Stimulated activated CD4-positive, alpha-beta T cell treated with anti-CD3 and anti-CD28 coated beads, Interleukin-15, amount 100 ng/mL, for 24 hours (primary cell): ENCODE results near the gene C5orf63.
A peak's percentile ranks its signal among the peaks of the same experiment; 100 is the strongest.
"Not testable (repeated sequence)": the region's sequence is repeated elsewhere in the genome, so short reads cannot be mapped to it uniquely, and the experiment has no call there.

Experiments used
- DNase-seq: peaks from one replicate; pipeline ENCODE4 v3.0.0-alpha.2; 2020

The C5orf63 gene

DNA sequence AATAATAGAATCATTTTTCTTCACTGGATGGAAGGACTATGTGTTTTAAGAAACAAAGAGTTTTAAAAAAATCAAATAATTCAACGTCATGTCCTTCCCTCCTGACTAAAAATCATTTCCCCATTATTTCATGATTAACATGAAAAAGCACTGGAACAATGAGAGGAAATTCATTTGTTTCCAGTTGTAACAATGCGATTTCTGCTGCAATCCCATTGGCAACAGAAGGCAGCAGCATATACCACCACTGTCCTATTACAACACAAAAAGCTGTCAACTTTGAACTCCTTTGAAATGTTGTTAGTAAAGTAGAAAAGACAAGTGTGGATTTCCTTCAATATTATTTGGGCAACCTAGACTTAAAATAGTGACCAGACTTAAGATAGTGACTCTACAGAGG is 3.1 kb downstream of the C5orf63 start:
- DNase-seq = no peak

DNA sequence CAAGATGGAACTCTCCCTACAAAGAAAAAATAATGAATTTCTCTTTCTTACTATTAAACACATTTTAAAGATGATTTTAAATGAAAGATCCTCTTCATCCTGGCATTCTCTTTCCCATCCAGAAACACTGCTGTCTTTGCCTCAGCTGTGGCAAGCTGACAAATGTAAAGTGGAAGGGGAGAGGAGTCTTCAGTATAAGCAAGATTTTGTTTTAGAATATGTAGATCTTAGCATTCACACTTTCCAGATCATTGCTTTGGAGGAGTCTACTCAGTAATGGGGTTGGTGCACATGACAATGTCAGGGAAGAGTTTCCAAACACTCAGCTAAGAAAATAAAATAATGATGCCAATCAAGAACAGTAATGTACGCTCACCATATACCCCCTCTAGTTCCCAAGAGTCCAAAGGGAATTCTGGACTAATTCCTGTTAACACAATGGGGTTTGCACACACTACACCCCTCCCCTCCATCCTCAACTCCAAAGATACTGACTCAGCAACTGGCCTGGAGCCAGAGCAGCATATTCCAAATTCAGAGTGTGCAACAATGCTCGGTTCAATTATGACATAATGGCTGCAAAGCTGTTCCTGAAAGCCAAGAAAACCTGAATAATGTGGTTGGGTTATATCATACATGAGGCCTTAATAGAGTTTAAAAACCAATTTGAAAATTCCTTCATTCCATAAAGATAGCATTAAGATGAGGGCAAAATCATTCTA is 4.6 kb downstream of the C5orf63 start:
- DNase-seq = no peak

DNA sequence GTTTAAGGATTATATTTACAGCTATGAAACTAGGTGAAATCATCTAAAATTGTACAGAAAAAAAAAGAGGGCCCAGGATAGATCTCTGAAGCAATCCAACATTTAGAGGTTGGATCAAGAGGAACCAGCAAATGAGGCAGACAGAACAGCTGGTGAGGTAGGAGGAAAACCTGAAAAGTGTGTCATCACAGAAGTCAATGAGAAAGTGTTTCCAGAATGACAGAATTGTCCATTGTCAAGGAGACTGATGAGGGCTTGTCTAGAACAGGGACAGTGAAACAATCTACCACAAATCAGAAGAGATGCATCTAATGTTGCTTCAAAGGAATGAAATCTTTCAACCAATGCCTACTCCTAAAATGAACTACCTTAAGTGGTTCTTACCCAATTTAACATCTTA is 6.6 kb downstream of the C5orf63 start:
- DNase-seq = no peak

DNA sequence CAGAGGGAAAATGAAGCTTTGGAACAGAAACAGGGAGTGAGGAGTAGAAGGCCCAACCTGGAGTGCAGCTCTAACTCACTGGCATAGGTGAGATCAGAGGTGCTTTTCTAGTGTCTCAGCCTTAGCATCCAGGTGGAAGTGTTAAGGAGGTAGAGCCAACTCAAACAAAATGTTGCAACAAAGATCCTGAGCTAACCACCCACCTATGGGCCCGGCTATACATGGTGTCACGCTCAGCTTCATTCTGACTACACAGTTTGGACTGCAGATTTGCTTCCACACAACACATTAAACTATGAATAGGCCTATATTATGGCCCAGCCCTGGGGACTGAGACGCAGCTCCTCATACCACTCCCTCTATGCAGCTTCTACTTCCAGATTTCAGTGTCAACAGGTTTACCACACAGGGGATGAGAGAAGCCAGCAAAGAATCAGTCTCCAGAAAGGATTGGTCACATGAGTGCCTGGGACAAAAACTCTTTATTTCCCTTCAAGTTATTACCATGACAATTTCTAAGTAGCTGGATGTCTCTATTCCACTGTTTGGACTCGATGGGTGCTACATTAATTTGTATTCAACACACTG is 9.0 kb downstream of the C5orf63 start:
- no peak for DNase-seq

DNA sequence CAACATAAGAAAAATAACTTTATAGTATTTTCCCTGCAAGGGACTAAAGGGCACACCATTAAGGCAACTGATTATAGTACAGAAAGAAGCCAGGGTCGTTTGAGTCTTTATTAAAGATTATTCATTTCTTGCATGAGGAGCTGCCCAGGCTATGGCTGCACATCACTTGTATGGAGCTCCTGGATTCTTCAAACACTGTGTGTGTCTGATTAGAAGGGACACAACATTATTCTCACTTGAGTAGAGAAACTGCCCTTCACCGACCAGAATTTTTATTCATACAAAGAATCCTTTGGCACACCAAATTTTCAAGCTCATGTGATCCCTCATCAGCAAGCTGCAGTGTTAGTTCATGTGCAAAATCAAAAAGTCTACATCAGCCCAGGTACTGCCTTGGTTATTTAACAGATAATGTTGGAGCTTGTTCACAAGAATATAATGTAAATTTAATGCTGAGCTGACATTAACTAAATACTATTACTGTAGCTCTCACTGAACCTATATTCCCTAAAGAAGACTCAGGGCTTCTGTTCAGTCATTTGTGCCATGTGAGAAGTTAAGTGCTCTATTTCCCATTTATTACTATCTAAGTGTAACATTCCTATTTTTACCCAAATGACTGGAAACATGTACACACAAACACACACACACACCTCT is 9.9 kb downstream of the C5orf63 start:
- DNase-seq = no peak

DNA sequence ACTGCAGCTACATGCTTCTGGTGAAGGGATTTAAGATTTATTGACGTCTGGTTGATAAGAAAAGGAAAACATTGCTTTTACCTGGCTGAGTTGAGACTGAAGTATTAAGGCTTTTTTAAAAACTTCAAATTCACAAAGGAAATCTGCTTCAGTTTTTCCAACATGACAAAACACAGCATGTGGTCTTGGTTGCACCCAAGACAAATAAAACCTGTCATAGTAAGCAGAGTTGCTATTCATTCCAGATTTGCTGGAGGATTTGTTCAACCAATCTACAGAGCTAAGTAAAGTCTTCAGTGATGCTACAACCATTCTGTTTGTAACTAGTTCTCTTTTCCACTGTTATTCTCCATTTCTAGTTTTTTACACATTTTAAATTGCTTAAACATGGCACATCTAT is 11.3 kb downstream of the C5orf63 start:
- no peak for DNase-seq

DNA sequence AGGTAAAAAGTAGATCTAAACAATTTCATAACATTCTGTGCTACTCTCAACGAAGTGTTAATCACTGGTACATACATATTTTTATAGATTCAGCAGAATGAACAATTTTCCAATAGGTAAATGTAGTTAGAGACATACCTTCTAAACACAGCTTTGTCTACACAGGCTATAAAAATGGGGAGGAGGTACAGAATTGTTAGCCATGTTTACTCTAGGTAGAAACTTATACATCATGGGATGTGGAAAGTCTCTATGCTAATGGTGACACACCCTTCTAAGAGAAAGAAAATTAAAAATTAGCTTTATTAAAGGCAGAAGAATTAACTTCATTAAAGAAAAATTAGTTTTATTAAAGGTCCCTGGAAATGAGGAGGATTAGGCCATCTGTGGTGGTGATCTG is 11.8 kb downstream of the C5orf63 start:
- DNase-seq = no peak

DNA sequence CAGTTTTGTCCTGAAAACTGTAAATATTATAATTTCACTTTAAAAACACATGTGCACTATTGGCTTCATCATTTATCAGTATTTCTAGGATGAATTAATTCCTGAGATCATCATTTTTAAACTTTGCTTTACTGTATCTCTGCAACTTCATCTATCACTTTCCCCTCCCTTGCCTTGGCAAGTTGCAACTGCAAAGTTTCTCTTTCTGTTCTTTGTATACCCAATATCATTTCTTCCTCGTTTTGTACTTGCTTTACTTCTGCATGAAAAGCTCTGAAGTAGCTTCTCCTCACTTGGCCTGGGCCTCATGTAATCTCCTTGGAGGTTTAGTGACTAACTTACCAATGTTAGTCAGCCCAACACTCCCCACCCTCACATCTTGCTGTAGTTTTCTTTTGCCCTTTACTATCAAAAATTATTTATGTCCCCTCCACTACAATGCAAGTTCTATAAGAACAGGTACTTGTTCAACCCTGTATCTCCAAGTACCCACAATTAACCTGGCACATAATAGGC is 12.8 kb downstream of the C5orf63 start:
- no peak for DNase-seq

DNA sequence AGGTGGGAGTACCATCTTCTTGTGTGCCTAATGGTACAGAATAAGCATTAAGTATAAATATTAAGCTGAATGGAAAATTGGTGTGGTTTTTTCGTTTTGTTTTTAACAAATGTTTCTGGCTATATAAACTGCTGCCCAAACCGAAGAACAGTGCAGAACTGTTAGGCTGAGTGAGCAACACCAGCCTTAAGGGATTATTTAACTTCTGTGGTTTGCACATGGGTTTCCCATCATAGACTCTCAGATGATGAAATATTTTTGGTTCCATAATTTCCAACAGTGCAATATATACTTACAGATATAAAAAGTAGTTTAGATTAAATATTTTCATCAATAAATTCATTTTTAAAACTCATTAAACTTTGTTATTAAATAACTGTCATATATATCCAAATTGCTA is 16.4 kb downstream of the C5orf63 start:
- DNase-seq = no peak

DNA sequence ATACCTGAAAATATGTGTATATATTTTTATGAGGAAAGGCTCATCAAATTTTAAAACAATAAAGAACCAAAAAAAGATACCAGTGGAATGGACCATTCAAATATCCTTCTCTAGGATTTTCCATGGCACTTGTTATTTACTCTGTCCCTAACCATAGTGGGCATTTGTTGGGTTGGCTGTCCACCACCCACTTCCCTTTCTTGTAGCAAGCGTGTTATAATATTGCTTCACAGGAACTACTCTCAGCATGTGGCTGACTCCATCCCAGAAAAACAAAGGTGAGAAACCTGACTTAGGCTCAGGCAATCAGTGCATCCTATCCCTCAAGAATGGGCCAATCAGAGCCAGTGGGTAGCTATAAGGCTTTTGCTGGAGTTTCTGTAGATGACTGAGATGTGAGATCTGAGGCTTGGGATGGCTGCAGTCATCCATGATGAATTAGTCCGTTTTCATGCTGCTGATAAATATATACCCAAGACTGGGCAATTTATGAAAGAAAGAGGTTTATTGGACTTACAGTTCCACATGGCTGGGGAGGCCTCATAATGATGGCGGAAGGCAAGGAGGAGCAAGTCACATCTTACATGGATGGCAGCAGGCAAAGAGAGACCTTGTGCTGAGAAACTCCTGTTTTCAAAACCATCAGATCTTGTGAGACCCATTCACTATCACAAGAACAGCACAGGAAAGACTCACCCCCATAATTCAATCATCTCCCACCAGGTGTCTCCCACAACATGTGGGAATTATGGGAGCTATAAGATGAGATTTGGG is 17.2 kb downstream of the C5orf63 start:
- no peak for DNase-seq

DNA sequence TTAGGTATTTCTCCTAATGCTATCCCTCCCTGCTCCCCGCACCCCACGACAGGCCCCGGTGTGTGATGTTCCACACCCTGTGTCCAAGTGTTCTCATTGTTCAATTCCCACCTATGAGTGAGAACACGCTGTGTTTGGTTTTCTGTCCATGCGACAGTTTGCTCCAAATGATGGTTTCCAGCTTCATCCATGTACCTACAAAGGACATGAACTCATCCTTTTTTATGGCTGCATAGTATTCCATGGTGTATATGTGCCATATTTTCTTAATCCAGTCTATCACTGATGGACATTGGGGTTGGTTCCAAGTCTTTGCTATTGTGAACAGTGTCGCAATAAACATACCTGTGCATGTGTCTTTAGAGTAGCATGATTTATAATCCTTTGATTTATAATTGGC is 19.8 kb downstream of the C5orf63 start:
- DNase-seq = not testable (repeated sequence)

DNA sequence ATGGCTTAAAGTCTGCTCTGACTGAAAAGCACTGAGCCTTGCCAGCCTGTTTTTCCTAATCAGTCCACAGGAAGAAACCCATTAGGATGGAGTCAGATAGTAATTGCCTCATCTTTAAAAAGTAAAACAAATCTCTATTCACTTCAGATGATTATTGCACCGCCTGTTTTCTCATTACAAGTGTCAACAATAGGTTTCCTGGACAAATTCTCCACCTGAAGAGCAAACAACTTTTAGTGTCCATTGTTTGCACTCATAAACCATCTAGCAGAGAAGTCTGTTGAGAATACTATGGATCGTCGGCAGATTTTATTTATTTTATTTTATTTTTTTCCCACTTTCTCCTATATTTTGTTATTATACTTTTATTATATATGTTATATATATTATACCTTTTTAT is 20.3 kb downstream of the C5orf63 start:
- no peak for DNase-seq

DNA sequence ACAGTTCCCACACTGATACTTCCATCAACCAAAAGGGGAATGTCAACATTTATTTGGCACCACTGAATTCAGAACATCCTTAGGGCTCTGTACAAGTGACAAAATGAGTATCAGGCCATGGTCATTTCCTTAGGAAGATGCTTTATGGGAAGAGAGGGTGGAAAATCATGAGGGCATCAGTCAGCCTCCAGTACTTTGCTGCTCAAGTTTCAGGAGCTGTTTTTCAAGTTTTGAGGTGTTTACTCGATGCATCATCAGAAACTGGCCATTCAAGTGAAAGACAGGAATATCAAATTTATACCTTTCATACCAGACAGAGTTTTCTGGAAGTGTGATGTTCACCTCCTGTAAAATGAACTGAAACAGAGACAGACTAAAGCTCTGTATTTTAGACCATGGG is 21.7 kb downstream of the C5orf63 start:
- DNase-seq = no peak

DNA sequence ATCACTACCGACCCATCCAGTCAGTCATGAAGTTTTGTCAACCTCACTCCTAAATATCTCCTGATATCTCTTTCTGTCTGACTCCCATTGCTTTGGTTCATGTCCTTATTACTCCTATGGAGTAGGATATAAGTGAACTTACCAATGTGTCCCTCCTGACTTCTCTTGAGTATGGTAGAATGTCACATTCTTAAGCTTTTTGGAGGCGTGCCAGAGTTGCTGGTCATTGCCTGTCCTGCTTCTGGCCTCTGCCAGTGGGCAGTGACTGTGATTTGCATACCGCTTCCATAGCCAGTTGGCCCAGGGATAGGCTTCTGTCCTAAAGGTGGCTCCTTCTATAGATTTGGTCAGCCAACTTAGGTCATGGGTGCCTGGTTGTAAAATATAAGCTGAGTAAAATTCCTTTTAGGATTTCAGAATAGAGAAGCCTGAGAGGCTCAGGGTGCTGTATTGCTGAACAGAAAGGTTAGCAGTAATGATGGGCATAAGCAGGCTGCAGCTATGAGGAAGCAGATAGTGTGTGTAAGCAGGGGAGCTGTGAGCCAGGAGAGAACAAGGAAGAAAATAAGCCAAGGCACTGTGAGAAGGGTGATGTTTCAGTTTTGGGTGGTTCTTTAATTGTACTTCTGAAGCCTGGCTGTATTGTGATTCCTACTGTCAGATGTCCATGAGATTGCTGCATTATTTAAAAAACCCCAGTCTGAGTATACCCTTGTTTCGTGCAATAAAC is 26.8 kb downstream of the C5orf63 start:
- no peak for DNase-seq

DNA sequence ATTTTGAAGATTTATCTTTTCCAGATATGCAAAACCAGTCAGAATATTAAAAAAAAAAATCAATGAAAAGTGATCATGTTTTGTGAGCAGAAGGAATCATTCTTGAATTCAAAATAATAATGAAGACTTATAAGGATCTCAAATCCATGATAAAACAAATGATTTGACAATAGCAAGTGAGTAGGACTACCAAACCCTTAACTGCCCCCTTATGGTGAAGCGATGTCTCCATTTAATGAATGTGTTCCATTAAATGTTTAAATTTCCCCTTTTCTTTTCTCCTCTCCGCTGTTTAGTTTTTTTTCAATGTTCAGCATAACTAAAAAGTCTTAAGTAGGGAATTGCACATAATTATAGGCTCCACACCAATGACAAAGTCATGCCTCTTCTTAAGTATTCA is 30.7 kb downstream of the C5orf63 start:
- no peak for DNase-seq

DNA sequence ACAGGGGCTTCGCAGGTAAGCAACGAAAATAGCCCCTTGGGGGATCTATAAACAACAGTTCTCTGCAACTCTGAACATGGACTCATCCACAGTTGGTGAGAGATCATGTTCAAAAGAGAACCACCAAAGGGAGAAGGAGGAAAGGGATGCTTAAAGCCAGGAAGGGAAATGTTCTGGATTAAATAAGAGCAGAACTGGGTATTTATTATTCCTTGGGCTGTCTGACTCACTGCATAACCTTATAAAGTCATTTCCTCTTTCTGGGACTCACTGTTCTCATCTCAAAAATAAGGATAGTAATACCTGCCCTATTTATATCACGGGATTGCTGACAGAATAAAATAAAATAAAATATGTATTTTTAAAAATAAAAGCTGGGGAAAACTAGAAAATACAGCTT is 31.7 kb downstream of the C5orf63 start:
- DNase-seq = no peak

DNA sequence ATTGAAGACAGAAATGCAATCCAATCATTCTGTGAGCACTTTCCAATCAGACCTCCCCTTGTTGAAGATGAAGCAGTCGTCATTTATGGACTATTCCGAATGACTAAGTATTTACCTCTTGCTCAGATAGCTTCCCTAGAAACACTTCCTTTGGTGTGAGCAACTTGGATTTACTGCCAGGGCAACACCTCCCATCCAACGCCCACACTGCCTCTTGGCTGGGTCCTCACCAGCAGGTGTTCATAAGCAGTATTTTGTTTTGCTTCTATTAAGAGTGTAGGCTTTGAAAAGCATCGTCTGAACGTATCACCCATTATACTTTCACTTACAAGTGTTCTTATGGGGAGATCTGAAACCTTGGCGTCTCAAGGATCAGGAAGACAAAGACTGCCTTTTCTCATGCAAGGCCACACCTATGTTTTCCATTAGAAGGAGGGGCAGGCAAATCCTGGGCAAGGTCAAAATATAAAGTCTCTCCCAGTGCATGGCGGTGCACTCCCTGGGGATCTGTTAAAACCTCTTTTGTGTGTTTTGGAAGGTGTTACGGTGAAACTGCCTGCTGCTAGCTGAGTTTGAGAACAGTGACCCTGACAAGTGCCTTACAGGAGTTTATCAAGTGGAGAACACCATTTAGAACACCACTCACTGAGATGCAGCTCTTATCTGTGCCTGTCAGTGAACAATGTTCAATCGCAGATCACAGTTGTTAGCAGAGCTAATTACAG is 32.3 kb downstream of the C5orf63 start:
- DNase-seq = no peak

DNA sequence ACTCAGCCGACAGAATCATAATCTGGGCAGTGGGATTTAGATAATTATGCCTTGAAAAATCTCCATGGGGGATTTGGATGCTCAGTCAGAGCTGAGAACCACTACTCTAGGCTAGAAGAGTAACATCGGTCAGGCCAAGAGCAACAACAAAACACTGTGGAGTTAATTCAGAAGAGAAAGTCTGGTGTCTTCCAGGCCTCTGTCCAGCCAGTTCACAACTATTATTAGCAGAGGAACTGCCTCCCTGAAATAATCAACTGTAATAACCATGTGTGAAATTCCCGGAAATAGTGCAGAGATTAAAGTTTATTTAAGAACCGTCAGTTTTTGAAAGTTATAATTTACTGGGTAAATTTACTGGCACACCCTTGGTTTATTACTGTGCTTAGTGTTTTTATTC is 34.8 kb downstream of the C5orf63 start:
- no peak for DNase-seq

DNA sequence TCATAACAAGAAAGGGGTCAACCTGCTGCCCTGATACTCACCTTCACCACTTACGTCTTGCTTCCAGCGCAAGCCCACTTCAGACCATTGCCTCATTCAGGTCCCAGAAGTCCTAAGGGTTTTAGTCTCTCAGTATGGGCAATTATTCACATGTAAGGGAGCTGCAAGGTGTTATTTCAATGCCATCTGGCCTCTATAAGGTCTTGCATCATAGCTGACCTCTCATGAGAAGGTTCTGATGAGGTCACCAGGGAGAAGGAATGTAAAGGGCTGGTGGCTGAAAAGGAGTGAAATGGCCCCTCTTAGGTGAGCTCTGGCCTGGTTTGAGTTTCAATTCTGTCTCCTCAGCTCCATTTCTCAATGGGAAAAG is 41.5 kb downstream of the C5orf63 start:
- DNase-seq = no peak

DNA sequence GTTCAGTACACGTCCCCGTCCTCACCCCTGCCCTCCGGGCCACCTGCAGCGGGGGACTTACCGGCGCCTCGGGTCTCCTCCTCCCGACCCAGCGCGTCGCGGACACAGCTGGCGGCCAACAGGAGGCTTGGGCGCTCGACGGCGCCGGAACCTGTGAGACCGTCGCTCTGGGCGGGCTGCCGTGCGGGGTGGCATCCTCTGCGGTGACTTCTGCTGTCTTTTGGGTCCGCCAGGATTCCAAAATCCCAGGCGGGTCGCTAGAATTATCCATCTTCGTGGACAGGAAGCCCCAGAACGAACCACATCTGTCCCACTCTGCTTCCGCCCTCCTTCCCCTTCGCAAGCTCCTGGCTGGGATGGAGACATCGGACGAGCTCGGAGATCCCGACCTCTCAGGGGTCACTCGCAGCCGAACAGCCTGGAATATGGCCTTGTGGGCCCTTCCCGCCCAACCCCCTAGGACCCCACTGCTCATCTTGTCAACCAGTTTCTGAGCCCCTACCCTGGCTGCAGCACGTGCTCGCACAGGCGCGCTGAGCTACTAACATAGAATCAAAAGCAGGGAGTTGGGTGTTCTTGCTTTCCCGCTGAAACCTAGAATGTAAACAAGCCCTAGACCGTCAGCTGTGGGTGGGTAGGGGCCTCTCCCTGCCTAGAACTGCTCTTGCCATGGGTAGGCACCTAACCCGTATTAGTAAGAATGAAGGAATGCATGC is 42.0 kb downstream of the C5orf63 start:
- peak; percentile 45 for DNase-seq
